PFSK-1 (cell line): ENCODE data around the gene TPRG1.

Source experiments
- POLR2AphosphoS5 ChIP-seq: IDR thresholded peaks from 2 replicates; pipeline ENCODE4 v1.6.1; 2012; ENCODE audit warnings: low read depth, mild to moderate bottlenecking, control low read depth, low read length, moderate library complexity
- SIN3A ChIP-seq: IDR thresholded peaks from 2 replicates; pipeline ENCODE4 v1.6.1; 2012; ENCODE audit warnings: mild to moderate bottlenecking, low read length, moderate library complexity, borderline replicate concordance; ENCODE audit not compliant: insufficient read depth
- TAF1 ChIP-seq: IDR thresholded peaks from 2 replicates; pipeline ENCODE4 v1.6.1; 2012; ENCODE audit warnings: low read length, control low read depth, borderline replicate concordance; ENCODE audit not compliant: insufficient read depth
- TF ChIP-seq, protein P1 (sequence below), 2 experiments: IDR thresholded peaks; 2 replicates each; pipeline versions ENCODE4 v1.6.1 to v1.8.0; 2011 to 2012; ENCODE audit warnings: low read depth in 2 of 2, low read length in 2 of 2, control low read depth in 1 of 2, inconsistent platforms in 1 of 2, mild to moderate bottlenecking in 1 of 2, moderate library complexity in 1 of 2; ENCODE audit not compliant: insufficient read depth in 1 of 2

DNA sequence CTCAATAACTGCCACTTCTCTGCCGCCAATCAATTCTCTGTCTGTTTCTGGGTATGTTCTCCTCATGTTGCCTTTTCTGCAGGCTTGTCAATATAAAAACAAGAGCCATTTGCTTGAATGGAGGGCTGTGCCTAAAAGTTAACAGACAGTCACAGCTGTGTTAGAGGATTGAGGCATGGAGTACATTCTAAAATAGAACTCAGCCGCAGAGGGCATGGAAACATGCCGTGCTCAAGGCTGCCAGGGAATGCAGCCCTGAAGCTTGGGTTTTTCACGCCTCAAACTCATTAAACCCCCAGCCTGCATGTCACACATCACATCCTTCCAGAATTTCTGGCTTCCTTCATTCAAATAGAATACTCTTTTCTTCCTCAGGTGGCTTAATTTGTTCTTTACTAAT, 166.6 kb downstream of the TPRG1 start:
- no peak for TF ChIP-seq POLR2AphosphoS5
- TF ChIP-seq TAF1 = no peak
- TF ChIP-seq, protein P1, sequence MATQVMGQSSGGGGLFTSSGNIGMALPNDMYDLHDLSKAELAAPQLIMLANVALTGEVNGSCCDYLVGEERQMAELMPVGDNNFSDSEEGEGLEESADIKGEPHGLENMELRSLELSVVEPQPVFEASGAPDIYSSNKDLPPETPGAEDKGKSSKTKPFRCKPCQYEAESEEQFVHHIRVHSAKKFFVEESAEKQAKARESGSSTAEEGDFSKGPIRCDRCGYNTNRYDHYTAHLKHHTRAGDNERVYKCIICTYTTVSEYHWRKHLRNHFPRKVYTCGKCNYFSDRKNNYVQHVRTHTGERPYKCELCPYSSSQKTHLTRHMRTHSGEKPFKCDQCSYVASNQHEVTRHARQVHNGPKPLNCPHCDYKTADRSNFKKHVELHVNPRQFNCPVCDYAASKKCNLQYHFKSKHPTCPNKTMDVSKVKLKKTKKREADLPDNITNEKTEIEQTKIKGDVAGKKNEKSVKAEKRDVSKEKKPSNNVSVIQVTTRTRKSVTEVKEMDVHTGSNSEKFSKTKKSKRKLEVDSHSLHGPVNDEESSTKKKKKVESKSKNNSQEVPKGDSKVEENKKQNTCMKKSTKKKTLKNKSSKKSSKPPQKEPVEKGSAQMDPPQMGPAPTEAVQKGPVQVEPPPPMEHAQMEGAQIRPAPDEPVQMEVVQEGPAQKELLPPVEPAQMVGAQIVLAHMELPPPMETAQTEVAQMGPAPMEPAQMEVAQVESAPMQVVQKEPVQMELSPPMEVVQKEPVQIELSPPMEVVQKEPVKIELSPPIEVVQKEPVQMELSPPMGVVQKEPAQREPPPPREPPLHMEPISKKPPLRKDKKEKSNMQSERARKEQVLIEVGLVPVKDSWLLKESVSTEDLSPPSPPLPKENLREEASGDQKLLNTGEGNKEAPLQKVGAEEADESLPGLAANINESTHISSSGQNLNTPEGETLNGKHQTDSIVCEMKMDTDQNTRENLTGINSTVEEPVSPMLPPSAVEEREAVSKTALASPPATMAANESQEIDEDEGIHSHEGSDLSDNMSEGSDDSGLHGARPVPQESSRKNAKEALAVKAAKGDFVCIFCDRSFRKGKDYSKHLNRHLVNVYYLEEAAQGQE (IDR thresholded peaks at IDR 0.05; ENCODE audit: insufficient read depth in 1 of 2, low read depth in 2 of 2, low read length in 2 of 2) = no peak
- TF ChIP-seq SIN3A = no peak
